ENCODE data around the gene UBR1. TPM values are rescaled to one million over a fixed set of nuclear protein-coding genes. Genes with fewer than 3 reads are reported as not detected.

UBR1 gene
- total and polyA plus RNA-seq, 2 donors (not counting 1 experiment from before 2014, with no cell fraction given) = 18.2 to 45.6 TPM

- Histone ChIP-seq H3K27me3 (ENCODE audit: control insufficient read depth, insufficient read depth, low read length) (no peaks in the 10 kb centered on the region), H4K20me1 (ENCODE audit: control insufficient read depth, extremely low read depth, insufficient read depth, low read length) (no peaks in the 10 kb centered on the region), H3K9ac (ENCODE audit: insufficient read depth, low read length) (no peak overlapping the region), H3K4me2 (ENCODE audit: extremely low read depth, insufficient read depth, low read length) (no peak overlapping the region), H2AFZ (ENCODE audit: low read length) (no peak overlapping the region), H3K4me3 (replicated peaks in 1 of 4; ENCODE audit: control extremely low read depth in 1 of 4, insufficient read depth in 1 of 4, low read depth in 3 of 4, low read length in 4 of 4) (no peak overlapping the region), H3K36me3 (ENCODE audit: control insufficient read depth, insufficient read depth, low read length) (no peaks in the 10 kb centered on the region), H3K9me3 (ENCODE audit: control insufficient read depth, insufficient read depth, low read depth, low read length) (no peaks in the 10 kb centered on the region), H3K79me2 (ENCODE audit: control insufficient read depth, insufficient read depth, low read length) (no peaks in the 10 kb centered on the region), H3K4me1 (ENCODE audit: control insufficient read depth, extremely low read depth, insufficient read depth, low read length) (peaks cover 1% of the 10 kb centered on the region), H3K27ac (ENCODE audit: insufficient read depth, low read length) (no peak overlapping the region)
- TF ChIP-seq CTCF (conservative IDR thresholded peaks at IDR 0.05 in 1 of 2, IDR thresholded peaks at IDR 0.05 in 1 of 2; ENCODE audit: low read depth in 1 of 2, low read length in 2 of 2) (no peak), EZH2 (IDR thresholded peaks at IDR 0.05; ENCODE audit: low read length, missing control alignments) (no peak)
- DNase-seq (ENCODE audit: low read depth in 2 of 2) = no peak
Measured at GRCh38 chr15:43127752-43128151, 21.9 kb upstream of the UBR1 start.

- Histone ChIP-seq H3K4me1 (ENCODE audit: control insufficient read depth, extremely low read depth, insufficient read depth, low read length) (no peaks in the 10 kb centered on the region), H3K27me3 (ENCODE audit: control insufficient read depth, insufficient read depth, low read length) (no peaks in the 10 kb centered on the region), H3K79me2 (ENCODE audit: control insufficient read depth, insufficient read depth, low read length) (no peaks in the 10 kb centered on the region), H2AFZ (ENCODE audit: low read length) (no peak overlapping the region), H3K4me2 (ENCODE audit: extremely low read depth, insufficient read depth, low read length) (no peak overlapping the region), H3K9ac (ENCODE audit: insufficient read depth, low read length) (no peak overlapping the region), H3K27ac (ENCODE audit: insufficient read depth, low read length) (no peak overlapping the region), H4K20me1 (ENCODE audit: control insufficient read depth, extremely low read depth, insufficient read depth, low read length) (no peaks in the 10 kb centered on the region), H3K36me3 (ENCODE audit: control insufficient read depth, insufficient read depth, low read length) (no peaks in the 10 kb centered on the region), H3K9me3 (ENCODE audit: control insufficient read depth, insufficient read depth, low read depth, low read length) (no peaks in the 10 kb centered on the region), H3K4me3 (replicated peaks in 1 of 4; ENCODE audit: control extremely low read depth in 1 of 4, insufficient read depth in 1 of 4, low read depth in 3 of 4, low read length in 4 of 4) (no peak overlapping the region)
- TF ChIP-seq EZH2 (IDR thresholded peaks at IDR 0.05; ENCODE audit: low read length, missing control alignments) = no peak
- TF ChIP-seq CTCF (conservative IDR thresholded peaks at IDR 0.05 in 1 of 2, IDR thresholded peaks at IDR 0.05 in 1 of 2; ENCODE audit: low read depth in 1 of 2, low read length in 2 of 2) = no peak
- no peak for DNase-seq (ENCODE audit: low read depth in 2 of 2)
Measured at GRCh38 chr15:43126356-43126755, 20.5 kb upstream of the UBR1 start.

GRCh38 chr15:43125100-43125661 lies 19.3 kb upstream of the UBR1 start:
- Histone ChIP-seq H2AFZ (ENCODE audit: low read length) (no peak overlapping the region), H3K9ac (ENCODE audit: insufficient read depth, low read length) (no peak overlapping the region), H3K27ac (ENCODE audit: insufficient read depth, low read length) (no peak overlapping the region), H3K9me3 (ENCODE audit: control insufficient read depth, insufficient read depth, low read depth, low read length) (no peaks in the 10 kb centered on the region), H3K4me3 (replicated peaks in 1 of 4; ENCODE audit: control extremely low read depth in 1 of 4, insufficient read depth in 1 of 4, low read depth in 3 of 4, low read length in 4 of 4) (no peak overlapping the region), H3K36me3 (ENCODE audit: control insufficient read depth, insufficient read depth, low read length) (no peaks in the 10 kb centered on the region), H3K4me2 (ENCODE audit: extremely low read depth, insufficient read depth, low read length) (no peak overlapping the region), H3K79me2 (ENCODE audit: control insufficient read depth, insufficient read depth, low read length) (no peaks in the 10 kb centered on the region), H3K4me1 (ENCODE audit: control insufficient read depth, extremely low read depth, insufficient read depth, low read length) (no peaks in the 10 kb centered on the region), H4K20me1 (ENCODE audit: control insufficient read depth, extremely low read depth, insufficient read depth, low read length) (no peaks in the 10 kb centered on the region), H3K27me3 (ENCODE audit: control insufficient read depth, insufficient read depth, low read length) (no peaks in the 10 kb centered on the region)
- no peak for DNase-seq (ENCODE audit: low read depth in 2 of 2)
- TF ChIP-seq CTCF (conservative IDR thresholded peaks at IDR 0.05 in 1 of 2, IDR thresholded peaks at IDR 0.05 in 1 of 2; ENCODE audit: low read depth in 1 of 2, low read length in 2 of 2) (no peak), EZH2 (IDR thresholded peaks at IDR 0.05; ENCODE audit: low read length, missing control alignments) (no peak)
